Subcutaneous abdominal adipose tissue (tissue), 5 donors: ENCODE results near the gene SERPINA6.
"Not testable (repeated sequence)": the region's sequence is repeated elsewhere in the genome, so short reads cannot be mapped to it uniquely, and the experiment has no call there.

Experiments
- H3K27ac ChIP-seq: one replicate; pipeline ENCODE4 v1.7.0; 2013; ENCODE audit warnings: low read depth, mild to moderate bottlenecking, inconsistent platforms, low read length, moderate library complexity
- H3K27me3 ChIP-seq, 5 donors: one replicate each; pipeline ENCODE4 v1.7.0; 2013; ENCODE audit warnings: low read length in 5 of 5, inconsistent platforms in 1 of 5; ENCODE audit not compliant: control insufficient read depth in 5 of 5, insufficient read depth in 4 of 5
- H3K36me3 ChIP-seq, 5 donors: one replicate each; pipeline ENCODE4 v1.7.0; 2013; ENCODE audit warnings: low read length in 5 of 5; ENCODE audit not compliant: control insufficient read depth in 5 of 5, insufficient read depth in 5 of 5
- H3K4me1 ChIP-seq, 5 donors: one replicate each; pipeline ENCODE4 v1.7.0; 2013; ENCODE audit warnings: low read length in 5 of 5, mild to moderate bottlenecking in 3 of 5, moderate library complexity in 1 of 5; ENCODE audit not compliant: control insufficient read depth in 5 of 5, insufficient read depth in 5 of 5
- H3K4me3 ChIP-seq, 5 donors: one replicate each; pipeline ENCODE4 v1.7.0; 2013; ENCODE audit warnings: low read length in 5 of 5, low read depth in 1 of 5
- H3K9ac ChIP-seq, 5 donors: one replicate each; pipeline ENCODE4 v1.7.0; 2013; ENCODE audit warnings: low read length in 5 of 5, mild to moderate bottlenecking in 4 of 5, moderate library complexity in 3 of 5
- H3K9me3 ChIP-seq, 5 donors: one replicate each; pipeline ENCODE4 v1.7.0; 2013; ENCODE audit warnings: low read length in 5 of 5; ENCODE audit not compliant: control insufficient read depth in 5 of 5
- donor health status: healthy.
- donor health status: healthy.
- donor health status: healthy.
- donor health status: healthy.
- donor health status: healthy.

The SERPINA6 gene

DNA sequence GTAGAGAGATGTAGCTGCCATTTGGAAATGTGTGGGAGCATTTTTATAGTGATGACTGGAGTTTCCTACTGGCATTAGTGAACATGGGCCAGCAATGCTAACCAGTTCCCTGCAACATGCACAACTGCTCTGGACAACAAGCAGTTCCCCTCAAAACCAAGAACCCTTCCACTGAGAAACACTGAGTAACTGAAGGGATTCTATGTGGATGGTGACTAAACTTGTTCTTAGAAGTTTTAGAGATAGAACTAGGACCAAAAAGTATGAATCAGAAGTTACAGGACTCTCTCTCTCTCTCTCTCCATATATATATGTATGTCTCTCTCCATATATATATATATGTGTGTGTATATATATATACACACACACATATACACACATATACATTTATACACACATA, 38.0 kb downstream of the SERPINA6 start:
- Histone ChIP-seq H3K27me3 (no peaks in the 10 kb centered on the region), H3K9me3 (no peaks in the 10 kb centered on the region), H3K9ac (no peak overlapping the region), H3K4me3 (no peak overlapping the region), H3K36me3 (no peaks in the 10 kb centered on the region), H3K27ac (no peak overlapping the region), H3K4me1 (no peaks in the 10 kb centered on the region)

DNA sequence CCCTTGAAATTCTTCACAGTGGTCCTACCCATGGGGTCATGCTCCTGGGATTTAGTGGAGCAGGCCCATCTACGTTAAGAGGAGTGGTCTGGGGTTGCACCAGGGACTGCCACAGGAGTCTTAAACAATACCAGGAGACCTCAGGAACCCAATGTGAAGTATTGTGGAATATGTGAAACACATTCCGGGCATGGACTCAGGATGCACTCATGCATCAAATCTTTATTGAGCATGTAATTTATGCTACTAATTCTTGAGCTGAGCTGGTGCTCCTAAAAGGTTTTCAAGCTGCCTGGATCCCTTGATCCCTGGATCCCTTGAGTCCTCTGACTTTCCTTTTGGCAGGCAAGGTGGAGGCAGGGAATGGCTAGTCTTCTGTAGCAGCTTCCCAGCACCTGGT, 38.9 kb downstream of the SERPINA6 start:
- Histone ChIP-seq H3K9ac (no peak overlapping the region), H3K4me3 (no peak overlapping the region), H3K27ac (no peak overlapping the region), H3K4me1 (no peaks in the 10 kb centered on the region), H3K36me3 (no peaks in the 10 kb centered on the region), H3K9me3 (no peaks in the 10 kb centered on the region), H3K27me3 (no peaks in the 10 kb centered on the region)

DNA sequence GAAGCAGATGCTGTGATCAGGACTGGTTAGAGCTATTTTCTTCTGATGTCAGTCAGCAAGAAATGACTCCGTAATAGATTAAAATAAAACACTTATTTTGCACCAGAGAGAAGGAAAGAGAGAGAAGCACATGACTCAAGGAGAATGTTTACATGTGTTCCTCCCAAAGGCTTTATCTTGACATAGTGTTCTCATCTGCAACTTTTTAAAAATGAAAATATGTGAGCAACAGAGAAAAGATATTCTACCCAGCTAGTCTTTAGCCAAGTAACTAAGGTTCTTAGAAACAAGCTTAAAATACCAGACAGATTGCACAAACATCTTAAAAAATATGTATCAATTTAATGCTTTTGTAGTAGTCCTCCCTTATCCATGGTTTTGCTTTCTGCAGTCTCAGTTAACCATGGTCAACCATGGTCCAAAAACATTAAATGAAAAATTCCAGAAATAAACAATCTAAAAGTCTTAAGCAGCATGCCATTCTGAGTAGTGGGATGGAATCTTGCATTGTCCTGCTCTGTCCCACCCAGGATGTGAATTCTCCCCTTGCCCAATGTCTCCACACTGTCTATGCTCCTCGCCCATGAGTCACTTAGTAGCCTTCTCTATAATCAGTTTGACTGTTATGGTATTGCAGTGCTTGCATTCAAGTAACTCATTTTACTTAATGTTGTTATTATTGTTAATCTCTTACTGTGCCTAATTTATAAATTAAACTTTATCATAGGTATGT, 40.0 kb downstream of the SERPINA6 start:
- no peaks in the 10 kb centered on the region for H3K36me3 ChIP-seq
- H3K27me3 ChIP-seq: no peaks in the 10 kb centered on the region
- no peak overlapping the region for H3K4me3 ChIP-seq
- H3K9ac ChIP-seq: no peak overlapping the region
- no peaks in the 10 kb centered on the region for H3K4me1 ChIP-seq
- no peaks in the 10 kb centered on the region for H3K9me3 ChIP-seq
- H3K27ac ChIP-seq: no peak overlapping the region

DNA sequence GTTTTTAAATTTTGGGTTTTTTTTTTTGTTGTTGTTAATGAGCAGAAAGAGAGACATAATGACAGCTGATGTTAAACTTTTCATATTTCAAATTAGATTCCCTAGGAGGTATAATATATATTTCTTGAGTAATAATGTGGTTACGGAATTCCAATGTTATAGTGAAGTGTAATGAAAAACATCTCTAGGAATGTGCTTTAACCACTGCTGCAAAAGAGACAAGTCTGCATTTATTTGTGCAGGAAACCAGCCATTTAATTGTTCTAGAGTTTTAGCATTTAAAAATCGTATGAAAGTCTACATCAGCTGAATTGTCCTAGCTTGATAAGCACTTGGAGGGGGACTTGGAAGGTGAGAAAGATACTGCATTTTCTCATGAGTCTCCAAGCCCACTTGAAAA, 44.4 kb downstream of the SERPINA6 start:
- Histone ChIP-seq H3K27me3 (no peaks in the 10 kb centered on the region), H3K27ac (no peak overlapping the region), H3K9ac (no peak overlapping the region), H3K4me3 (no peak overlapping the region), H3K9me3 (no peaks in the 10 kb centered on the region), H3K4me1 (no peaks in the 10 kb centered on the region), H3K36me3 (no peaks in the 10 kb centered on the region)

DNA sequence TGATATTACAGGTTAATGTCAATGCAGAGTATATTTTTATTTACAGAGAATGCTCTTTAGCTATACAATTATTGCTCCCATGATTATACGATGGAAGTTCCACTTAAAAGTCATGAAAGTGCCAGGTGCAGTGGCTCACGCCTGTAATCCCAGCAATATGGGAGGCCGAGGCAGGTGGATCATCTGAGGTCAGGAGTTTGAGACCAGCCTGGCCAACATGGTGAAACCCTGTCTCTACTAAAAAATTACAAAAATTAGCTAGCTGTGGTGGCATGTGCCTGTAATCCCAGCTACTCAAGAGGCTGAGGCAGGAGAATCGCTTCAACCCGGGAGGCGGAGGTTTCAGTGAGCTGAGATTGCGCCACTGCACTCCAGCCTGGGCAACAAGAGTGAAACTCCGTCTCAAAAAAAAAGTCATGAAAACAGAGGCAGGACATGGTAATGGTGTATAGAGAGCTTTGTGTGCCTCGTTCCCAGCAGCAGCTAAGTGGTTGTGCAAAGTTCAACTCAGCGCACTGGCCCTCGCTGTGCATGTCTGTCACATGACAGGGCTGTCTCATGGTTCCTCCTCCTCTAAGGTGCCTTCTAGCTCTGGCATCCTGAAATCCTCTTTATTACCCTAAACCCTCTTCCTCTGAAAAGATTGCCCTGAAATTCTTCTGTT, 46.1 kb downstream of the SERPINA6 start:
- not testable (repeated sequence) for H3K27ac ChIP-seq, H3K27me3 ChIP-seq, H3K9ac ChIP-seq, H3K4me1 ChIP-seq, H3K9me3 ChIP-seq, H3K4me3 ChIP-seq, H3K36me3 ChIP-seq

DNA sequence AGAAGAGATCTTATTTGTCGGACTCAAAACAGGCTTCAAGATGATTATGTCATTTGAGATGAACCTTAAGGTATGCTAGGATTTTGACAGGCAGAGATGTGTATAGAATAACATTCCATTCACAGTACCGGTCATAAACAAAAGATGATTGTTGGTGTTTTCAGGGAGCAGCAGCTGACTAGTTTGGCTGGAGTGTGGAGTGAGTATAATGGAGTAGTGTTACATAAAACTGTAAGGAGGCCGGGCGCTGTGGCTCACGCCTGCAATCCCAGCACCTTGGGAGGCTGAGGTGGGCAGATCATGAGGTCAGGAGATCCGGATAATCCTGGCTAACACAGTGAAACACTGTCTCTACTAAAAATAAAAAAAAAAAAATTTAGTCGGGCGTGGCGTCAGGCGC, 54.0 kb downstream of the SERPINA6 start:
- no peak overlapping the region for H3K27ac ChIP-seq
- H3K9me3 ChIP-seq: no peaks in the 10 kb centered on the region
- no peaks in the 10 kb centered on the region for H3K27me3 ChIP-seq
- no peaks in the 10 kb centered on the region for H3K36me3 ChIP-seq
- H3K9ac ChIP-seq: no peak overlapping the region
- no peaks in the 10 kb centered on the region for H3K4me1 ChIP-seq
- H3K4me3 ChIP-seq: no peak overlapping the region

DNA sequence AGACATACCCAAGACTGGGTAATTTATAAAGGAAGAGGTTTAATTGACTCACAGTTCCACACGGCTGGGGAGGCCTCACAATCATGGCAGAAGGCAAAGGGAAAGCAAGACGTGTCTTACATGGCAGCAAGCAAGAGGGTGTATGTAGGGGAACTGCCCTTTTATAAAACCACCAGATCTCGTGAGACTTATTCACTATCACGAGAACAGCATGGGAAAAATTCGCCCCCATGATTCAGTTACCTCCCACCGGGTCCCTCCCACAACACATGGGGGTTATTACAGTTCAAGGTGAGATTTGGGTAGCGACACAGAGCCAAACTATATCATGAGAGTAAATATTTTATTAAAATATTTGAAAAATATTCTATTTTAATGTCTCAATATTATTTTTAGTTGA, 54.6 kb downstream of the SERPINA6 start:
- H3K36me3 ChIP-seq, H3K4me1 ChIP-seq, H3K4me3 ChIP-seq, H3K9ac ChIP-seq, H3K9me3 ChIP-seq, H3K27ac ChIP-seq, H3K27me3 ChIP-seq: not testable (repeated sequence)

DNA sequence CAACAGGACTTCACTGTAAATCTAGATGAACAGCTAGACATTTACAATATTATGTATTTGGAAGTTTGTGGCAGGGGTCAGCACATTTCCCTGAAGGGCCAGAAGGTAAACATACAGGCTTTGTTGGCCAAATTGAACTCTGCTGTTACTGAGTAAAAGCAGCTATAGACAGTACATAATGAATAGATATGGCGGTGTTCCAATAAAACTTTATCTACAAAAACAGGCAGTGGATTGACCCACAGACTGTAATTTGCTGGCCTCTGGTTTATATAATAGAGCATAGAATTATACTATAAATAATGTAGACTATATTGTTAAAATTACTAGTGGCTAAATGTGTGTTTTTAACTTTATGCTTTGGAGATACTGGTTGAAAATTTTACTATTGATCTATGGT, 55.8 kb downstream of the SERPINA6 start:
- Histone ChIP-seq H3K4me3 (no peak overlapping the region), H3K9me3 (no peaks in the 10 kb centered on the region), H3K27ac (no peak overlapping the region), H3K4me1 (no peaks in the 10 kb centered on the region), H3K36me3 (no peaks in the 10 kb centered on the region), H3K27me3 (no peaks in the 10 kb centered on the region), H3K9ac (no peak overlapping the region)

DNA sequence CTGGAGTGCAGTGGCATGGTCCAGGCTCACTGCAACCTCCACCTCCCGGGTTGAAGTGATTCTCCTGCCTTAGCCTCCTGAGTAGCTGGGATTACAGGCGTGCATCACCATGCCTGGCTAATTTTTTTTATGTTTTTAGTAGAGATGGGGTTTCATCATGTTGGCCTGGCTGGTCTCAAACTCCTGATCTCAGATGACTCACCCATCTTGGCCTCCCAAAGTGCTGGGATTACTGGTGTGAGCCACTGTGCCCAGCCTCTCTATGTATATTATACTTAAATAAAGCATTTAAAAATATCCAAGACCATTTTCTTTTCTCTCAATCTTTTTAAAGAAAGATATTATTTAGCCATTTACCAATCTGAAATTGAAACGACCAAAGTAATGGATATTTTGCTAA, 58.9 kb downstream of the SERPINA6 start:
- not testable (repeated sequence) for H3K4me1 ChIP-seq, H3K36me3 ChIP-seq, H3K4me3 ChIP-seq, H3K27me3 ChIP-seq, H3K27ac ChIP-seq, H3K9ac ChIP-seq, H3K9me3 ChIP-seq
